T-helper 1 cell treated with Interleukin-12 subunit alpha and Interleukin-12 subunit beta and Interleukin-4 antibody, amounts not matched to agents 30 μg/mL and 1 μg/mL, for 36 hours (primary cell): Measurements from ENCODE around the gene CHAD.

ENCODE experiments used
- H3K27ac Mint-ChIP-seq: one replicate; pipeline ENCODE4 v1.8.0; 2021; ENCODE audit warnings: mild to moderate bottlenecking, mixed read lengths
- H3K27me3 Mint-ChIP-seq: one replicate; pipeline ENCODE4 v1.8.0; 2021; ENCODE audit warnings: low read depth, mixed read lengths
- H3K36me3 Mint-ChIP-seq: one replicate; pipeline ENCODE4 v1.8.0; 2021; ENCODE audit warnings: low read depth, mixed read lengths
- H3K4me1 Mint-ChIP-seq: one replicate; pipeline ENCODE4 v1.8.0; 2021; ENCODE audit warnings: low read depth, mixed read lengths
- H3K4me3 Mint-ChIP-seq: one replicate; pipeline ENCODE4 v1.8.0; 2021; ENCODE audit warnings: mild to moderate bottlenecking, moderate library complexity, mixed read lengths
- H3K9me3 Mint-ChIP-seq: one replicate; pipeline ENCODE4 v1.8.0; 2021; ENCODE audit warnings: mixed read lengths

Gene CHAD

GRCh38 chr17:50472286-50472685 lies 3.6 kb upstream of the CHAD start:
- peaks cover 31% of the 10 kb centered on the region for H3K27me3 Mint-ChIP-seq
- H3K4me3 Mint-ChIP-seq, result no peak overlapping the region

GRCh38 chr17:50471009-50471905 lies 2.6 kb upstream of the CHAD start:
- Mint-ChIP-seq H3K9me3 (no peaks in the 10 kb centered on the region), H3K4me3 (no peak overlapping the region), H3K27me3 (peaks cover 32% of the 10 kb centered on the region), H3K27ac (no peak overlapping the region), H3K4me1 (no peaks in the 10 kb centered on the region), H3K36me3 (peaks cover 2% of the 10 kb centered on the region)

More at GRCh38 chr17:50472286-50472685, 3.6 kb upstream of the CHAD start:
- Mint-ChIP-seq H3K27ac (no peak overlapping the region), H3K36me3 (peaks cover 2% of the 10 kb centered on the region), H3K9me3 (no peaks in the 10 kb centered on the region), H3K4me1 (no peaks in the 10 kb centered on the region)

GRCh38 chr17:50470426-50470825 lies 1.7 kb upstream of the CHAD start:
- Mint-ChIP-seq H3K27ac (no peak overlapping the region), H3K27me3 (peaks cover 30% of the 10 kb centered on the region), H3K36me3 (peaks cover 2% of the 10 kb centered on the region), H3K4me1 (no peaks in the 10 kb centered on the region), H3K9me3 (no peaks in the 10 kb centered on the region), H3K4me3 (no peak overlapping the region)

GRCh38 chr17:50469671-50470305 lies 1.1 kb upstream of the CHAD start:
- H3K4me3 Mint-ChIP-seq, result no peak overlapping the region
- no peaks in the 10 kb centered on the region for H3K9me3 Mint-ChIP-seq
- H3K36me3 Mint-ChIP-seq, result peaks cover 2% of the 10 kb centered on the region
- H3K4me1 Mint-ChIP-seq, result no peaks in the 10 kb centered on the region
- H3K27me3 Mint-ChIP-seq, result peaks cover 28% of the 10 kb centered on the region
- no peak overlapping the region for H3K27ac Mint-ChIP-seq

GRCh38 chr17:50469208-50469605 lies 527 bp upstream of the CHAD start:
- Mint-ChIP-seq H3K4me3 (no peak overlapping the region), H3K36me3 (peaks cover 2% of the 10 kb centered on the region), H3K27ac (no peak overlapping the region), H3K9me3 (no peaks in the 10 kb centered on the region), H3K27me3 (peaks cover 28% of the 10 kb centered on the region), H3K4me1 (no peaks in the 10 kb centered on the region)

- Mint-ChIP-seq H3K27me3 (peaks cover 28% of the 10 kb centered on the region), H3K4me3 (no peak overlapping the region), H3K4me1 (no peaks in the 10 kb centered on the region), H3K9me3 (no peaks in the 10 kb centered on the region), H3K36me3 (no peaks in the 10 kb centered on the region), H3K27ac (no peak overlapping the region)
Measured at GRCh38 chr17:50467855-50468303, 801 bp downstream of the CHAD start.

GRCh38 chr17:50467114-50467854 lies 1.4 kb downstream of the CHAD start:
- Mint-ChIP-seq H3K4me1 (no peaks in the 10 kb centered on the region), H3K9me3 (no peaks in the 10 kb centered on the region), H3K27me3 (peaks cover 28% of the 10 kb centered on the region), H3K36me3 (no peaks in the 10 kb centered on the region), H3K4me3 (no peak overlapping the region), H3K27ac (no peak overlapping the region)

- Mint-ChIP-seq H3K4me1 (no peaks in the 10 kb centered on the region), H3K27me3 (peaks cover 28% of the 10 kb centered on the region), H3K27ac (no peak overlapping the region), H3K9me3 (no peaks in the 10 kb centered on the region), H3K36me3 (no peaks in the 10 kb centered on the region), H3K4me3 (no peak overlapping the region)
Measured at GRCh38 chr17:50466371-50467113, 2.1 kb downstream of the CHAD start.

GRCh38 chr17:50465635-50466034 lies 3.0 kb downstream of the CHAD start:
- Mint-ChIP-seq H3K4me3 (no peak overlapping the region), H3K27ac (no peak overlapping the region), H3K4me1 (no peaks in the 10 kb centered on the region), H3K36me3 (no peaks in the 10 kb centered on the region), H3K9me3 (no peaks in the 10 kb centered on the region), H3K27me3 (peaks cover 25% of the 10 kb centered on the region)

GRCh38 chr17:50465171-50465570 lies 3.5 kb downstream of the CHAD start:
- Mint-ChIP-seq H3K4me1 (no peaks in the 10 kb centered on the region), H3K9me3 (no peaks in the 10 kb centered on the region), H3K27me3 (peaks cover 21% of the 10 kb centered on the region), H3K4me3 (no peak overlapping the region), H3K36me3 (no peaks in the 10 kb centered on the region), H3K27ac (no peak overlapping the region)

- Mint-ChIP-seq H3K27ac (no peak overlapping the region), H3K27me3 (peaks cover 17% of the 10 kb centered on the region), H3K4me3 (no peak overlapping the region), H3K4me1 (no peaks in the 10 kb centered on the region), H3K9me3 (no peaks in the 10 kb centered on the region), H3K36me3 (no peaks in the 10 kb centered on the region)
Measured at GRCh38 chr17:50464736-50465135, 3.9 kb downstream of the CHAD start.

- Mint-ChIP-seq H3K27me3 (peaks cover 17% of the 10 kb centered on the region), H3K4me1 (no peaks in the 10 kb centered on the region), H3K9me3 (no peaks in the 10 kb centered on the region), H3K4me3 (no peak overlapping the region), H3K36me3 (no peaks in the 10 kb centered on the region), H3K27ac (no peak overlapping the region)
Measured at GRCh38 chr17:50464121-50464520, 4.6 kb downstream of the CHAD start.

- peaks cover 5% of the 10 kb centered on the region for H3K27me3 Mint-ChIP-seq
- no peak overlapping the region for H3K27ac Mint-ChIP-seq
- no peaks in the 10 kb centered on the region for H3K4me1 Mint-ChIP-seq
- no peaks in the 10 kb centered on the region for H3K36me3 Mint-ChIP-seq
- H3K4me3 Mint-ChIP-seq, result no peak overlapping the region
- H3K9me3 Mint-ChIP-seq, result no peaks in the 10 kb centered on the region
Measured at GRCh38 chr17:50462446-50462845, 6.2 kb downstream of the CHAD start.

- H3K4me3 Mint-ChIP-seq, result no peak overlapping the region
- H3K27ac Mint-ChIP-seq, result no peak overlapping the region
- no peaks in the 10 kb centered on the region for H3K4me1 Mint-ChIP-seq
- H3K9me3 Mint-ChIP-seq, result no peaks in the 10 kb centered on the region
- H3K36me3 Mint-ChIP-seq, result no peaks in the 10 kb centered on the region
- no peaks in the 10 kb centered on the region for H3K27me3 Mint-ChIP-seq
Measured at GRCh38 chr17:50461550-50462132, 7.0 kb downstream of the CHAD start.
